Common myeloid progenitor, CD34-positive (primary cell): Measurements from ENCODE around the gene RSAD1. TPM values are rescaled to one million over a fixed set of nuclear protein-coding genes. Genes with fewer than 3 reads are reported as not detected.
A peak's percentile ranks its signal among the peaks of the same experiment; 100 is the strongest.

Experiments used
- CTCF ChIA-PET: fragments of 350-600 bp; sonication (Branson Sonifier 250); formaldehyde crosslinking; loops from one replicate; lab custom pipeline; 2021; ENCODE audit warnings: antibody characterized with exemption; lab: Charles Lee
- POLR2A ChIA-PET: fragments of 350-600 bp; sonication (Branson Sonifier 250); formaldehyde crosslinking; loops from one replicate; lab custom pipeline; 2021; ENCODE audit warnings: antibody characterized with exemption; lab: Charles Lee
- DNase-seq, 3 donors: peaks; one replicate each; pipeline versions ENCODE4 v3.0.0 to v3.0.0-alpha.2; 2013
- H3K27ac ChIP-seq, 2 experiments: 1 replicate in 1 of 2; 2 replicates in 1 of 2; pipeline ENCODE4 v1.7.0; 2013; ENCODE audit warnings: inconsistent platforms in 2 of 2, low read length in 2 of 2, mild to moderate bottlenecking in 2 of 2, low read depth in 1 of 2, moderate library complexity in 1 of 2; ENCODE audit not compliant: severe bottlenecking in 2 of 2, insufficient read depth in 1 of 2, poor library complexity in 1 of 2
- H3K27me3 ChIP-seq, 5 experiments: replicated peaks in 2 of 5; 1 replicate in 3 of 5; 2 replicates in 2 of 5; pipeline versions ENCODE4 v1.6.1 to v1.7.0; 2013; ENCODE audit warnings: low read length in 4 of 5, mild to moderate bottlenecking in 2 of 5, moderate library complexity in 2 of 5, inconsistent platforms in 1 of 5; ENCODE audit not compliant: insufficient read depth in 5 of 5, control insufficient read depth in 4 of 5
- H3K36me3 ChIP-seq, 4 experiments: 1 replicate in 2 of 4; 2 replicates in 2 of 4; pipeline versions ENCODE4 v1.6.1 to v1.7.0; 2013; ENCODE audit warnings: low read length in 3 of 4, control low read depth in 1 of 4, mild to moderate bottlenecking in 1 of 4; ENCODE audit not compliant: control insufficient read depth in 4 of 4, insufficient read depth in 4 of 4
- H3K4me1 ChIP-seq, 4 experiments: 1 replicate in 3 of 4; 2 replicates in 1 of 4; pipeline versions ENCODE4 v1.6.1 to v1.7.1; 2013; ENCODE audit warnings: low read length in 3 of 4, mild to moderate bottlenecking in 3 of 4, control low read depth in 1 of 4, inconsistent platforms in 1 of 4, moderate library complexity in 1 of 4; ENCODE audit not compliant: control insufficient read depth in 4 of 4, insufficient read depth in 4 of 4; ENCODE audit errors: control extremely low read depth in 1 of 4
- H3K4me3 ChIP-seq, 7 experiments: 1 replicate in 4 of 7; 2 replicates in 3 of 7; pipeline versions ENCODE4 v1.5.1 to v1.7.0; 2013; ENCODE audit warnings: mild to moderate bottlenecking in 7 of 7, low read length in 6 of 7, moderate library complexity in 6 of 7, inconsistent platforms in 2 of 7, low read depth in 2 of 7, control low read depth in 1 of 7; ENCODE audit not compliant: insufficient read depth in 4 of 7, control insufficient read depth in 1 of 7; ENCODE audit errors: extremely low read depth in 1 of 7
- H3K9me3 ChIP-seq, 5 experiments: 1 replicate in 4 of 5; 2 replicates in 1 of 5; pipeline versions ENCODE4 v1.6.1 to v1.7.1; 2013; ENCODE audit warnings: low read length in 4 of 5, mild to moderate bottlenecking in 2 of 5, inconsistent platforms in 1 of 5, low read depth in 1 of 5, moderate library complexity in 1 of 5; ENCODE audit not compliant: control insufficient read depth in 4 of 5, insufficient read depth in 2 of 5; ENCODE audit errors: control extremely low read depth in 1 of 5
- WGBS: methylation state at CpG from one replicate; pipeline ENCODE4 v1.1.5; 2013; ENCODE audit not compliant: insufficient coverage; 5-methylcytosine and 5-hydroxymethylcytosine counted together
- polyA plus RNA-seq: library from polyadenylated mRNA; unstranded; fragments of 120-200 nt; gene quantifications from one replicate; pipeline ENCODE4 v1.2.1, GENCODE V29; 2013

RSAD1 gene
- polyA plus RNA-seq, result 34.8 TPM

- WGBS, result 3% methylated on average over 72 of the region's 75 CpGs
- H3K27me3 ChIP-seq, result peaks cover 0 to 4% (median 0%) of the 10 kb centered on the region in 5 experiments
- peak; percentile 93 to 96 (median 95) for DNase-seq
- H3K36me3 ChIP-seq, result peaks cover 3 to 26% (median 14%) of the 10 kb centered on the region in 4 experiments
- ChIA-PET POLR2A (interaction anchor here (0.5 to 0.6 kb wide), 2 partner anchors 57 to 82 kb away, joined by 3 read pairs; partner anchors contain the start of gene LRRC59), CTCF (interaction anchor here (0.6 to 2.6 kb wide), 17 partner anchors 8 to 385 kb away, joined by 3 to 12 read pairs (median 4); partner anchors contain the start of genes CHAD and LRRC59)
- peak within 1 kb of the TSS; percentile 7 to 85 for H3K27ac ChIP-seq
- H3K9me3 ChIP-seq, result no peaks in the 10 kb centered on the region
- peaks cover 0 to 21% (median 18%) of the 10 kb centered on the region in 4 experiments for H3K4me1 ChIP-seq
- H3K4me3 ChIP-seq, result peak within 1 kb of the TSS; percentile 86 to 94 (median 90)
These were observed at the start of gene RSAD1 for GRCh38 chr17:50478391-50479381. Gene RSAD1, plus strand, starts transcription at chr17:50478860. Its CDS starts 25 bp downstream, at chr17:50478885.

- no peak for DNase-seq
- Histone ChIP-seq H3K36me3 (peaks cover 0 to 6% (median 3%) of the 10 kb centered on the region in 4 experiments), H3K27me3 (no peaks in the 10 kb centered on the region), H3K9me3 (no peaks in the 10 kb centered on the region), H3K4me1 (peaks cover 9 to 27% (median 26%) of the 10 kb centered on the region in 4 experiments), H3K27ac (no peak overlapping the region), H3K4me3 (no peak overlapping the region)
- POLR2A ChIA-PET, result no interaction called here
- 100% methylated on average over 1 of the region's 4 CpGs for WGBS
- CTCF ChIA-PET, result interaction anchor here (0.9 to 1.9 kb wide), 4 partner anchors 12 to 68 kb away, joined by 3 to 7 read pairs (median 3); partner anchors contain the start of gene LRRC59
These were observed 48.9 kb upstream of the RSAD1 start for GRCh38 chr17:50429793-50430192.

- POLR2A ChIA-PET, result no interaction called here
- H3K4me1 ChIP-seq, result peaks cover 9 to 17% (median 16%) of the 10 kb centered on the region in 4 experiments
- no peak for DNase-seq
- WGBS, result 100% methylated on average over 2 of the region's 4 CpGs
- no peak overlapping the region for H3K27ac ChIP-seq
- no peaks in the 10 kb centered on the region for H3K9me3 ChIP-seq
- no peak overlapping the region for H3K4me3 ChIP-seq
- H3K36me3 ChIP-seq, result peaks cover 0 to 8% (median 3%) of the 10 kb centered on the region in 4 experiments
- H3K27me3 ChIP-seq, result no peaks in the 10 kb centered on the region
- CTCF ChIA-PET, result interaction anchor here (1.1 to 1.3 kb wide), 2 partner anchors 11 to 14 kb away, joined by 3 to 4 read pairs; no protein-coding TSS in a partner anchor
These were observed 47.6 kb upstream of the RSAD1 start for GRCh38 chr17:50430821-50431618.

GRCh38 chr17:50432125-50432762 lies 46.4 kb upstream of the RSAD1 start:
- no peak for DNase-seq
- no peaks in the 10 kb centered on the region for H3K9me3 ChIP-seq
- no peak overlapping the region for H3K27ac ChIP-seq
- POLR2A ChIA-PET, result no interaction called here
- no peaks in the 10 kb centered on the region for H3K27me3 ChIP-seq
- no peak overlapping the region for H3K4me3 ChIP-seq
- peaks cover 0 to 10% (median 6%) of the 10 kb centered on the region in 4 experiments for H3K36me3 ChIP-seq
- CTCF ChIA-PET, result interaction anchor here (0.8 to 1.3 kb wide), 2 partner anchors 15 to 44 kb away, joined by 3 read pairs; no protein-coding TSS in a partner anchor
- 100% methylated on average over 2 of the region's 4 CpGs for WGBS
- peaks cover 4 to 8% (median 8%) of the 10 kb centered on the region in 4 experiments for H3K4me1 ChIP-seq

DNA sequence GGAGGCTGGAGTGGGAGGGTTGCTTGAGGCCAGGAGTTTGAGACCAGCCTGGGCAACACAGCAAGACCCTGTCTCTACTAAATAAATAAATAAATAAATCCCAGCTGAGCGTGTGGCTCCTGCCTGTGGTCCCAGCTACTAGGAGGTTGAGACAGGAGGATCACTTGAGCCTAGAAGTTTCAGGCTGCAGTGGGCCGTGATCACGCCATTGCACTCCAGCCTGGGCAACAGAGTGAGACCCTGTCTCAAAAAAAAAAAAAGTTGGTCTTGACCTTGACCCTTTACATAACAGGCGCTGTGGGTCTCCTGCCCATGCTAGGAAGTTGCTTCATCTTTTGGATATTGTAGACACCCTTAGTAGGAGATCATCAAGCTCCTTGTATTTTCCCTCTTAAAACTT lies 41.3 kb upstream of the RSAD1 start:
- H3K27me3 ChIP-seq, result no peaks in the 10 kb centered on the region
- 100% methylated on average over 4 of the region's 4 CpGs for WGBS
- peaks cover 0 to 10% (median 5%) of the 10 kb centered on the region in 4 experiments for H3K36me3 ChIP-seq
- no peak overlapping the region for H3K4me3 ChIP-seq
- POLR2A ChIA-PET, result no interaction called here
- no peaks in the 10 kb centered on the region for H3K4me1 ChIP-seq
- no peak for DNase-seq
- H3K27ac ChIP-seq, result no peak overlapping the region
- H3K9me3 ChIP-seq, result no peaks in the 10 kb centered on the region
- CTCF ChIA-PET, result interaction anchor here (1.0 to 1.9 kb wide), 3 partner anchors 10 to 40 kb away, joined by 3 to 5 read pairs (median 5); partner anchors contain the start of gene LRRC59

GRCh38 chr17:50439008-50439407 lies 39.7 kb upstream of the RSAD1 start:
- ChIA-PET CTCF (interaction anchor here (1.3 kb wide), 1 partner anchor 17 kb away, joined by 3 read pairs; no protein-coding TSS in a partner anchor), POLR2A (no interaction called here)
- peaks cover 0 to 7% (median 3%) of the 10 kb centered on the region in 4 experiments for H3K36me3 ChIP-seq
- WGBS, result 100% methylated on average over 1 of the region's 4 CpGs
- no peaks in the 10 kb centered on the region for H3K27me3 ChIP-seq
- H3K9me3 ChIP-seq, result no peaks in the 10 kb centered on the region
- no peak for DNase-seq
- H3K27ac ChIP-seq, result no peak overlapping the region
- H3K4me3 ChIP-seq, result no peak overlapping the region
- H3K4me1 ChIP-seq, result no peaks in the 10 kb centered on the region
